ENCODE measurements around the gene SELENOS. TPM values are rescaled to one million over a fixed set of nuclear protein-coding genes. Genes with fewer than 3 reads are reported as not detected.
A peak's percentile ranks its signal among the peaks of the same experiment; 100 is the strongest.

SELENOS gene
- total and polyA plus RNA-seq, 12 donors: 28.4 to 192 (median 43.2) TPM

GRCh38 chr15:101258238-101259144 is 18.8 kb downstream of the SELENOS start:
- peak; percentile 71 to 97 (median 90) for TF ChIP-seq CTCF (IDR thresholded peaks at IDR 0.05)
- peaks cover 0 to 26% (median 21%) of the 10 kb centered on the region in 9 donors for H3K4me1 ChIP-seq
- no peak overlapping the region for H3K4me3 ChIP-seq
- no peaks in the 10 kb centered on the region for H3K9me3 ChIP-seq
- DNase-seq (peak in 1 of 2 donors; percentile 75), ATAC-seq (peak in 7 of 8 donors; percentile 43 to 78 (median 67))
- intact Hi-C loops (cut with DNase I): loop anchor here (1.0 to 10.0 kb wide), 12 partner anchors 134 to 634 kb away; partner anchors contain the start of gene LRRK1 (in 2 of the 10)
- H3K36me3 ChIP-seq: no peaks in the 10 kb centered on the region
- H3K27me3 ChIP-seq: no peaks in the 10 kb centered on the region
- 25 to 35% methylated on average over 11 of the region's 11 CpGs for WGBS, 2 donors
- H3K27ac ChIP-seq: no peak overlapping the region

GRCh38 chr15:101256757-101257156 is 20.5 kb downstream of the SELENOS start:
- H3K9me3 ChIP-seq: no peaks in the 10 kb centered on the region
- H3K27me3 ChIP-seq: no peaks in the 10 kb centered on the region
- H3K36me3 ChIP-seq: no peaks in the 10 kb centered on the region
- H3K4me1 ChIP-seq: peaks cover 0 to 35% (median 30%) of the 10 kb centered on the region in 9 donors
- intact Hi-C loops (cut with DNase I): loop anchor here in 8 of 10 donors (2.0 to 10.0 kb wide), 8 partner anchors 132 to 632 kb away; partner anchors contain the start of gene LRRK1 (in 2 of the 8)
- H3K27ac ChIP-seq: no peak overlapping the region
- DNase-seq: no peak
- ATAC-seq: no peak
- WGBS, 2 donors: 88% methylated on average over 6 of the region's 6 CpGs
- H3K4me3 ChIP-seq: no peak overlapping the region
- TF ChIP-seq CTCF (IDR thresholded peaks at IDR 0.05): peak in 4 of 9 donors; percentile 7 to 30 (median 16)

- peak in 1 of 2 donors; percentile 54 for DNase-seq
- Histone ChIP-seq H3K4me3 (no peak overlapping the region), H3K9me3 (no peaks in the 10 kb centered on the region), H3K27ac (peak overlapping the region in 3 of 10 donors; percentile 36 to 51 (median 37)), H3K27me3 (no peaks in the 10 kb centered on the region), H3K4me1 (peaks cover 0 to 37% (median 30%) of the 10 kb centered on the region in 9 donors), H3K36me3 (no peaks in the 10 kb centered on the region)
- ATAC-seq: peak in 6 of 8 donors; percentile 45 to 71 (median 58)
- intact Hi-C loops (cut with DNase I): loop anchor here in 8 of 10 donors (1.0 to 10.0 kb wide), 10 partner anchors 131 to 631 kb away; partner anchors contain the start of gene LRRK1 (in 2 of the 8)
- no peak for TF ChIP-seq CTCF (IDR thresholded peaks at IDR 0.05)
- 31 to 38% methylated on average over 8 of the region's 8 CpGs for WGBS, 2 donors
Observed at GRCh38 chr15:101255615-101256241, 21.6 kb downstream of the SELENOS start.

GRCh38 chr15:101255051-101255395 is 22.3 kb downstream of the SELENOS start:
- DNase-seq: no peak
- H3K36me3 ChIP-seq: no peaks in the 10 kb centered on the region
- peaks cover 0 to 44% (median 36%) of the 10 kb centered on the region in 9 donors for H3K4me1 ChIP-seq
- peak overlapping the region in 3 of 10 donors; percentile 36 to 51 (median 37) for H3K27ac ChIP-seq
- H3K4me3 ChIP-seq: no peak overlapping the region
- TF ChIP-seq CTCF (IDR thresholded peaks at IDR 0.05): no peak
- no peaks in the 10 kb centered on the region for H3K9me3 ChIP-seq
- no peak for ATAC-seq
- no peaks in the 10 kb centered on the region for H3K27me3 ChIP-seq
- 72 to 81% methylated on average over 5 of the region's 5 CpGs for WGBS, 2 donors
- intact Hi-C loops (cut with DNase I): loop anchor here in 8 of 10 donors (1.0 to 10.0 kb wide), 9 partner anchors 130 to 630 kb away; partner anchors contain the start of gene LRRK1 (in 2 of the 8)
